OCI-LY3 (cell line): ENCODE data around the gene RAPGEF5.

ENCODE experiments used
- EZH2phosphoT487 ChIP-seq: fragments of 200-600 bp; shearing (Covaris generic); IDR thresholded peaks from 2 replicates; pipeline ENCODE4 v1.6.1; 2018; ENCODE audit warnings: antibody characterized with exemption, mixed run types, low read depth
- TF ChIP-seq, protein P1 (sequence below): fragments of 200-600, 300-600 bp; sonication (generic); IDR thresholded peaks from 2 replicates; pipeline ENCODE4 v1.5.1; 2014; ENCODE audit warnings: antibody characterized with exemption, low read length, low read depth

DNA sequence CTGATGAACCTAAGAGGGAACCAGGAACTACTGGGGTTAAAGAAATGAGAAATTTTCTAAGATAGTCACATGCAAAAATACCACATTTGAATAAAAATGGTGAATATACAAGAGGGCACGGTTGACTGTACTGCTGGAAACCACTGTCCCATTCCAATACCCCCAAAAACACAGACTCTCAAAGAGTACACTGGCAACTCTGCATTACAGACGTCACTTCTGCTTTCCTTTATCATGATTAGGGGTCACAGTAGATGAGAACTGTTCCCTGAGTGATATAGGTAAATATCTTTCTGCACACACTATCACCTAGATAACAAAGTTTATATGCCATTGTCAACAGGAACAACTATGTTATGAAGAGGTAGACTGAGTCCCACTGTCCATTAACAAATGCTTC lies 69.5 kb downstream of the RAPGEF5 start:
- TF ChIP-seq, protein P1, sequence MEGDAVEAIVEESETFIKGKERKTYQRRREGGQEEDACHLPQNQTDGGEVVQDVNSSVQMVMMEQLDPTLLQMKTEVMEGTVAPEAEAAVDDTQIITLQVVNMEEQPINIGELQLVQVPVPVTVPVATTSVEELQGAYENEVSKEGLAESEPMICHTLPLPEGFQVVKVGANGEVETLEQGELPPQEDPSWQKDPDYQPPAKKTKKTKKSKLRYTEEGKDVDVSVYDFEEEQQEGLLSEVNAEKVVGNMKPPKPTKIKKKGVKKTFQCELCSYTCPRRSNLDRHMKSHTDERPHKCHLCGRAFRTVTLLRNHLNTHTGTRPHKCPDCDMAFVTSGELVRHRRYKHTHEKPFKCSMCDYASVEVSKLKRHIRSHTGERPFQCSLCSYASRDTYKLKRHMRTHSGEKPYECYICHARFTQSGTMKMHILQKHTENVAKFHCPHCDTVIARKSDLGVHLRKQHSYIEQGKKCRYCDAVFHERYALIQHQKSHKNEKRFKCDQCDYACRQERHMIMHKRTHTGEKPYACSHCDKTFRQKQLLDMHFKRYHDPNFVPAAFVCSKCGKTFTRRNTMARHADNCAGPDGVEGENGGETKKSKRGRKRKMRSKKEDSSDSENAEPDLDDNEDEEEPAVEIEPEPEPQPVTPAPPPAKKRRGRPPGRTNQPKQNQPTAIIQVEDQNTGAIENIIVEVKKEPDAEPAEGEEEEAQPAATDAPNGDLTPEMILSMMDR, result no peak
- TF ChIP-seq EZH2phosphoT487, result no peak
